Fibroblast of villous mesenchyme (primary cell): ENCODE results near the gene KATNAL1. TPM values are rescaled to one million over a fixed set of nuclear protein-coding genes. Genes with fewer than 3 reads are reported as not detected.

ENCODE experiments used
- DNase-seq: peaks from one replicate; pipeline ENCODE4 v3.0.0-alpha.2; 2010; ENCODE audit warnings: low read depth
- H3K4me3 ChIP-seq: 2 replicates; pipeline ENCODE4 v1.5.1; 2011; ENCODE audit warnings: low read depth, mild to moderate bottlenecking, low read length
- CTCF ChIP-seq: IDR thresholded peaks from 2 replicates; pipeline ENCODE4 v1.5.1; 2012; ENCODE audit warnings: low read depth, mild to moderate bottlenecking, low read length; ENCODE audit not compliant: insufficient read depth
- total RNA-seq: library from RNA; depleted of rRNA; stranded (reverse); fragments of >200 nt; gene quantifications from 2 replicates; pipeline ENCODE4 v1.2.3, GENCODE V29; 2012

Gene KATNAL1
- total RNA-seq, 1 donor: 35.4 TPM

- DNase-seq: no peak
- no peak for TF ChIP-seq CTCF
- no peak overlapping the region for H3K4me3 ChIP-seq
Observed at GRCh38 chr13:30319655-30320054, 12.3 kb upstream of the KATNAL1 start.

DNA sequence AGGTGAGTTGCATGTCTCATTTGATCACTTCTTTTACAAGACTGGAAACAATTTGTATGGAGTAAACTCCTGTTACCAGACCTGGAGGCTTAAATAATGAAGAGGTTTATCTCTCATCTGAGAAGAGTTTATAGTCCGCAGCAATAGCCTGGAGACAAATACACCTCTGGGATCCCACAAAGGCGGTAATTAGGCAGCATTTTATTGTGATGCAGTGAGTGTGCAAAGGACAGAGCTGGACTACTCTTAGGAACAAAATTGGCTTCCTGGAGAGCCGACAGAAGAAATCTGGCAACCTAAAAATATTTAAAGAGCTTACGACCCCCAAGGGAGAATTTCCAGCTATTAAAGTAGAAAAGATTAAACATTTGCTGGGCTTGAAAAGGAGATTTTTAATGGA, 11.8 kb upstream of the KATNAL1 start:
- no peak for DNase-seq
- TF ChIP-seq CTCF: no peak

GRCh38 chr13:30318026-30318425, 10.7 kb upstream of the KATNAL1 start:
- no peak for TF ChIP-seq CTCF
- no peak for DNase-seq

More for the DNA sequence above, 11.8 kb upstream of the KATNAL1 start:
- H3K4me3 ChIP-seq: no peak overlapping the region

GRCh38 chr13:30314562-30314961, 7.2 kb upstream of the KATNAL1 start:
- DNase-seq: no peak
- H3K4me3 ChIP-seq: no peak overlapping the region
- TF ChIP-seq CTCF: no peak

More at GRCh38 chr13:30318026-30318425, 10.7 kb upstream of the KATNAL1 start:
- no peak overlapping the region for H3K4me3 ChIP-seq

GRCh38 chr13:30314069-30314468, 6.7 kb upstream of the KATNAL1 start:
- H3K4me3 ChIP-seq: no peak overlapping the region
- no peak for TF ChIP-seq CTCF

GRCh38 chr13:30313311-30313710, 6.0 kb upstream of the KATNAL1 start:
- H3K4me3 ChIP-seq: no peak overlapping the region
- TF ChIP-seq CTCF: no peak
- no peak for DNase-seq

More at GRCh38 chr13:30314069-30314468, 6.7 kb upstream of the KATNAL1 start:
- no peak for DNase-seq

DNA sequence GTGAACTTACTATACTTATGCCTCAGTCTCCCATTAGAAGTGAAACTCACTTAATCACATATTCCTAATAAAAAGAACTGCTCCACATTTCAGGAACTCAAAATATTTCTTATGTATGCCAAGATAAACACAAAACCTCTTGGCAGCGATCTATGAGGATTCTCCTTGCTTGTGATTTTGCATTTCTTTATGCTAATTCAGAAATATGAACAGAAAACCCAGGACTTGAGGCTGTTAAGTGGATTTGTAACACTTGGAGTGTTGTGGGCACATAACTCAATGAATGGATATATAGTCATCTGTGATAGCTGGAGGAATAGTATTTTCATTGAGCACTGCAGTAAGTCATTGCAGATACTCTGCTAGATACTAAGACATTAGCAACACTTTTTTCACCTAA, 5.6 kb upstream of the KATNAL1 start:
- DNase-seq: no peak
- TF ChIP-seq CTCF: no peak
- H3K4me3 ChIP-seq: no peak overlapping the region
